ENCODE data around the gene DNAI1. TPM values are rescaled to one million over a fixed set of nuclear protein-coding genes. Genes with fewer than 3 reads are reported as not detected.

DNAI1 gene
- polyA plus RNA-seq, 2 of the 4 experiments (the other 2 are of a cell fraction) = 0.27 to 0.40 TPM

GRCh38 chr9:34522971-34523797, 64.6 kb downstream of the DNAI1 start, which contains the start of gene ENHO:
Gene ENHO, minus strand, starts transcription at chr9:34522990. Its CDS starts 1,295 bp downstream, at chr9:34521695.
- TF ChIP-seq RAD21 (conservative IDR thresholded peaks at IDR 0.05 in 1 of 2, IDR thresholded peaks at IDR 0.05 in 1 of 2) (no peak), CTCF (IDR thresholded peaks at IDR 0.05) (no peak), EHMT2 (IDR thresholded peaks at IDR 0.05; ENCODE audit: low read depth) (no peak), E2F6 (IDR thresholded peaks at IDR 0.05; ENCODE audit: borderline replicate concordance, low read depth) (peak; percentile 81), POLR2A (IDR thresholded peaks at IDR 0.05; ENCODE audit: low read length) (peak; percentile 20; the same call in 1 of the 2 replicates)
- TF ChIP-seq, protein P1, sequence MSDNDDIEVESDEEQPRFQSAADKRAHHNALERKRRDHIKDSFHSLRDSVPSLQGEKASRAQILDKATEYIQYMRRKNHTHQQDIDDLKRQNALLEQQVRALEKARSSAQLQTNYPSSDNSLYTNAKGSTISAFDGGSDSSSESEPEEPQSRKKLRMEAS (IDR thresholded peaks at IDR 0.05) = peak; percentile 70
- peak; percentile 92 to 99 for ATAC-seq
- Histone ChIP-seq H3K9me3 (no peaks in the 10 kb centered on the region), H3K27ac (peak within 1 kb of the TSS; percentile 70 to 85), H3K4me3 (peak within 1 kb of the TSS; percentile 58), H3K4me1 (peaks cover 8% of the 10 kb centered on the region; the same call in 2 of the 3 replicates), H3K4me2 (peak within 1 kb of the TSS; percentile 92)
- peak; percentile 83 to 94 for DNase-seq (ENCODE audit: low read depth in 1 of 2, low spot score in 1 of 2)
- WGBS (ENCODE audit: missing lambda C conversion rate) = 70% methylated on average over 7 of the region's 63 CpGs
- CTCF ChIA-PET = interaction anchor here (0.6 to 2.6 kb wide), 8 partner anchors 10 to 69 kb away, joined by 3 to 18 read pairs (median 8); no protein-coding TSS in a partner anchor
- no peak for FAIRE-seq
- POLR2A ChIA-PET = interaction anchor here (0.5 kb wide), 1 partner anchor 1674 kb away, joined by 3 read pairs; no protein-coding TSS in a partner anchor

GRCh38 chr9:34524349-34524748, 65.7 kb downstream of the DNAI1 start:
- ChIA-PET CTCF (interaction anchor here (1.2 to 2.6 kb wide), 8 partner anchors 9 to 121 kb away, joined by 5 to 18 read pairs (median 8); no protein-coding TSS in a partner anchor), POLR2A (no interaction called here)
- no peak for TF ChIP-seq MAFK (IDR thresholded peaks at IDR 0.05; ENCODE audit: partially characterized antibody)
- no peak for TF ChIP-seq HDAC2 (IDR thresholded peaks at IDR 0.05)
- TF ChIP-seq, protein P1 (IDR thresholded peaks at IDR 0.05) = no peak
- TF ChIP-seq FOSB (CRISPR knock-in tag; IDR thresholded peaks at IDR 0.05) = no peak
- TF ChIP-seq ZFP36 (IDR thresholded peaks at IDR 0.05; ENCODE audit: borderline replicate concordance, partially characterized antibody) = no peak
- TF ChIP-seq RFX5 (IDR thresholded peaks at IDR 0.05) = no peak
- TF ChIP-seq HOXB5 (CRISPR knock-in tag; IDR thresholded peaks at IDR 0.05) = no peak
- TF ChIP-seq JUN (IDR thresholded peaks at IDR 0.05) = no peak
- TF ChIP-seq, protein P2, sequence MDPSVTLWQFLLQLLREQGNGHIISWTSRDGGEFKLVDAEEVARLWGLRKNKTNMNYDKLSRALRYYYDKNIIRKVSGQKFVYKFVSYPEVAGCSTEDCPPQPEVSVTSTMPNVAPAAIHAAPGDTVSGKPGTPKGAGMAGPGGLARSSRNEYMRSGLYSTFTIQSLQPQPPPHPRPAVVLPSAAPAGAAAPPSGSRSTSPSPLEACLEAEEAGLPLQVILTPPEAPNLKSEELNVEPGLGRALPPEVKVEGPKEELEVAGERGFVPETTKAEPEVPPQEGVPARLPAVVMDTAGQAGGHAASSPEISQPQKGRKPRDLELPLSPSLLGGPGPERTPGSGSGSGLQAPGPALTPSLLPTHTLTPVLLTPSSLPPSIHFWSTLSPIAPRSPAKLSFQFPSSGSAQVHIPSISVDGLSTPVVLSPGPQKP (IDR thresholded peaks at IDR 0.05; ENCODE audit: low read depth, low read length) = no peak
- no peak for TF ChIP-seq PHF8 (IDR thresholded peaks at IDR 0.05; ENCODE audit: borderline replicate concordance, low read depth)
- no peak for TF ChIP-seq REST (IDR thresholded peaks at IDR 0.05)
- no peak for TF ChIP-seq ATOH8 (CRISPR knock-in tag; IDR thresholded peaks at IDR 0.05; ENCODE audit: low read depth)
- no peak for TF ChIP-seq ZC3H11A (IDR thresholded peaks at IDR 0.05)
- no peak for TF ChIP-seq POLR2AphosphoS2 (conservative IDR thresholded peaks at IDR 0.05; ENCODE audit: low read length)
- TF ChIP-seq MYC (IDR thresholded peaks at IDR 0.05; ENCODE audit: borderline replicate concordance, low read length) = no peak
- TF ChIP-seq POLR2A (IDR thresholded peaks at IDR 0.05; ENCODE audit: low read length) = no peak
- TF ChIP-seq HOXA7 (CRISPR knock-in tag; IDR thresholded peaks at IDR 0.05) = no peak
- TF ChIP-seq HMGXB4 (CRISPR knock-in tag; IDR thresholded peaks at IDR 0.05; ENCODE audit: borderline replicate concordance) = no peak
- no peak overlapping the region for H3K27ac ChIP-seq
- H3K4me2 ChIP-seq = no peak overlapping the region
- no peaks in the 10 kb centered on the region for H3K9me3 ChIP-seq
- ATAC-seq = no peak
- no peak overlapping the region for H3K4me3 ChIP-seq
- DNase-seq (ENCODE audit: low read depth in 1 of 2, low spot score in 1 of 2) = no peak
- WGBS (ENCODE audit: missing lambda C conversion rate) = 40% methylated on average over 3 of the region's 3 CpGs
- peaks cover 8% of the 10 kb centered on the region; the same call in 2 of the 3 replicates for H3K4me1 ChIP-seq
- FAIRE-seq = no peak
